IPS-18a (cell line): Measurements from ENCODE around the gene SNAPIN.
A peak's percentile ranks its signal among the peaks of the same experiment; 100 is the strongest.
"Not testable (repeated sequence)": the region's sequence is repeated elsewhere in the genome, so short reads cannot be mapped to it uniquely, and the experiment has no call there.

Experiments used
- H3K27ac ChIP-seq: one replicate; pipeline ENCODE4 v1.5.1; 2013; ENCODE audit warnings: low read length
- H3K27me3 ChIP-seq: one replicate; pipeline ENCODE4 v1.6.1; 2013; ENCODE audit warnings: mild to moderate bottlenecking, low read length; ENCODE audit not compliant: control insufficient read depth, insufficient read depth
- H3K36me3 ChIP-seq: one replicate; pipeline ENCODE4 v1.6.1; 2013; ENCODE audit warnings: low read depth, low read length; ENCODE audit not compliant: control insufficient read depth
- H3K4me1 ChIP-seq: one replicate; pipeline ENCODE4 v1.6.1; 2013; ENCODE audit warnings: low read depth, low read length; ENCODE audit not compliant: control insufficient read depth
- H3K4me3 ChIP-seq: one replicate; pipeline ENCODE4 v1.5.1; 2013; ENCODE audit warnings: low read length
- H3K9ac ChIP-seq: one replicate; pipeline ENCODE4 v1.6.1; 2013; ENCODE audit warnings: mild to moderate bottlenecking, low read length, moderate library complexity
- H3K9me3 ChIP-seq: one replicate; pipeline ENCODE4 v1.6.1; 2013; ENCODE audit warnings: low read depth, low read length; ENCODE audit not compliant: control insufficient read depth

The SNAPIN gene

DNA sequence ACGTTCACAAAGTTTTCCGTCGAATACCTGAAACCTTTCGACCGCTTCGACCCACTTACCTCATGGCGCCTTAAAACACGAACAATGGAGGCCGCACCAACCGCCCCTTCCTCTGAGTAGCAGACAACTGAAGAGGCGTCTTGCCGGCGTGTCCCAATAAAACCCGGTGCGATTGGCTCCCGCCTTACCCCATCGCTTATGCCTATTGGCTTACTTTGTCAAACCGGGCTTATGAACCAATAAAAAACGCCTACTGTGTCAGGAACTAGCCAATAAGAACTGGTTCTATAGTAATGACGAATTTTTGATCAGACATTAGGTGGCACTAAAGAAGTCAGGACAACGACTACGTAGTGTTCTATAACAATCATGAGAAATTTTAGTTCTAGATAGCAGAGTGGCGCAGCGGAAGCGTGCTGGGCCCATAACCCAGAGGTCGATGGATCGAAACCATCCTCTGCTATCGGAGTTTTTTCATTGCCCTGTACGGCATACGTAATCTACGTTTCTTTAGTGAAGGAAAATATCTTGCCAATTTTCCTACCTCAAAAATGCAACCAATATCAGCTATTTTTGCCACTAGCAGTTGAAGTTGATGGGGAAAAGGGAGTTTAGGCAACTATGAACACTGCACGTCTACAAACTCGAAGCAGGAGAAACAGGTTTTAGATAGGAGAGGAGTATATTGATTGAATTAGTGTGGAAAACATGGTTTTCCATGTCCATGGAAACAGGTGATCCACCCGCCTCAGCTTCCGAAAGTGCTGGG is 12.5 kb downstream of the SNAPIN start, which contains the start of gene ILF2:
Gene ILF2, minus strand, starts transcription at position 135 of the 769 bp plus-strand sequence. Its CDS starts 71 bp downstream, at position 64.
- H3K9me3 ChIP-seq: no peaks in the 10 kb centered on the region
- peaks cover 6% of the 10 kb centered on the region for H3K4me1 ChIP-seq
- peak within 1 kb of the TSS; percentile 89 for H3K27ac ChIP-seq
- H3K36me3 ChIP-seq: peaks cover 38% of the 10 kb centered on the region
- no peaks in the 10 kb centered on the region for H3K27me3 ChIP-seq
- H3K9ac ChIP-seq: peak within 1 kb of the TSS; percentile 98
- peak within 1 kb of the TSS; percentile 96 for H3K4me3 ChIP-seq

DNA sequence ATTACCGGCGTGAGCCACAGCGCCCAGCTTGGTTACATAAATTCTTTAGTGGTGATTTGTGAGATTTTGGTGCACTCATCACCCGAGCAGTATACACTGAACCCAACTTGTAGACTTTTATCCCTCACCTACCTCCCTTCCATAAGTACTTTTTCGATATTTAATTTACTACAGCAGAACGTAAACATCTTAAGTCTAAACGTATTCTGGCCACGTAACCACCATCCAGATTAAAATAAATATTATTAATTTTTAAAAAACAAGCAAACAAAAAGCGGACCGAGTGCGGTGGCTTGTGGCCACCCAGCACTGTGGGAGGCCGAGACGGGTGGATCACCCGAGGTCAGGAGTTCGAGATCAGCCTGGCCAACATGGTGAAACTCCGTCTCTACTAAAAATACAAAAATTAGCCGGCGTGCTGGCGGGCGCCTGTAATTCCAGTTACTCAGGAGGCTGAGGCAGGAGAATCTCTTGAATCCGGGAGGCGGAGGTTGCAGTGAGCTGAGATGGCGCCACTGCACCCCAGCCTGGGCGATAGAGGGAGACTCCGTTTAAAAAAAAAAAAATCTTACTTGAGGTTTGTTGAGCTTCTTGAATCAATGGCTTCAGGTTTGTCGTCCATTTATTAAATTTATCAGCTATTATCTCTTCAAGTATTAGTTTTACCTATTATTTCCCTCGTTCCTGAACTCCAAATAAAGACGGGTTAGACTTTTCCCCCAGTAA is 13.3 kb downstream of the SNAPIN start:
- Histone ChIP-seq H3K36me3 (peaks cover 31% of the 10 kb centered on the region), H3K9ac (peak overlapping the region; percentile 75), H3K27ac (peak overlapping the region; percentile 6), H3K4me3 (peak overlapping the region; percentile 59)
- H3K9me3 ChIP-seq, H3K27me3 ChIP-seq, H3K4me1 ChIP-seq: not testable (repeated sequence)

DNA sequence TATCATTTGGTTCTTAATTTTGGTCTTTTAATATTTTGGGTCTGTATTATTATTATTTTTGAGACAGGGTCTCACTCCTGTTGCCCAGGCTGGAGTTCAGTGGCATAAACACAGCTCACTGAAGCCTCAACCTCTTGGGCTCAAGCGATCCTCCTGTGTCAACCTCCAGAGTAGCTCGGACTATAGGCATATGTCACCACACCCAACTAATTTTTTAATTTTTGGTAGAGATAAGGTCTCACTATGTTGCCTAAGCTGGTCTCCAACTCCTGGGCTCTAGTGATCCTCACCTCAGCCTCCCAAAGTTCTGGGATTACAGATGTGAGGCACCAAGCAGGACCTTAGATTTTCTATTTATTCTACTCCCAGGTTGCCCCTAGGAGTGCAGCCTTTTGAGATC is 15.0 kb downstream of the SNAPIN start:
- Histone ChIP-seq H3K27me3 (peaks cover 8% of the 10 kb centered on the region), H3K4me3 (no peak overlapping the region), H3K36me3 (peaks cover 14% of the 10 kb centered on the region), H3K27ac (no peak overlapping the region), H3K9me3 (no peaks in the 10 kb centered on the region), H3K9ac (no peak overlapping the region), H3K4me1 (peaks cover 6% of the 10 kb centered on the region)

DNA sequence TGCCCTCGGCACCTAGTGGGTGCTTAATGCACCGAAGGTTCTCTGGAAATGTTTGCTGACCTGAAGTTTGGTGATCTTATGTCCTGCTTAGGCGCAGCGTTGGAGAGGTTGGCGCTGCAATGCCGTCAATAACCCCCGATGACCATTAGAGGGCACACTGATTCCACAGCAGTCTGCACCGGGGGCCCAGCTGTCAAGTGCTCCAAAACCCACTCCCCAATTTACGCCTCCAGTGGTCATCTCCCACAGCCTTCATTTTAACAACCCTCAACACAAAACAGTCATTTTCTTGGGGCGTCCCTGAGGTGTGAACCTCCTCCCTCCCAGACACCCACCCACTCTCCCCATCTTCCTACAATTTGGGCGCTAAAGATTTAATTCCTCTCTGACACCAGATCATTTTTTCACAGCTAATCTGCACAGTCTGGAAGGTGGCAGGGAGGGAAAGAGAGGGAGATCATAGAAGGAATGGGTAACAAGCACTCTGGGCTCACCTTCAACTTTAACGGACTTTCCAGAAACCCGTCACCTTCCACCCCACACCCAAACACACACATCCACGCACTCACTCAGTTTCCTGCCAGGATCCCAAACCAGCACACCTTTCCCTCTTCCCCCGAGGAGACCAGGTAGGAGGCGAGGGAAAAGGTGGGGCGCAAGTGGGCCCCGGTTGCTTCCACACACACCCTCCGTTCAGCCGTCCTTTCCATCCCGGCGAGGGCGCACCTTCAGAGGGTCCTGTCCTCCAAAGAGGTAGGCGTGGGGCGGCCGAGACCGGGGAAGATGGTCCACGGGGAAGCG is 19.4 kb downstream of the SNAPIN start:
- Histone ChIP-seq H3K9ac (no peak overlapping the region), H3K4me1 (peaks cover 3% of the 10 kb centered on the region), H3K9me3 (no peaks in the 10 kb centered on the region), H3K27me3 (peaks cover 33% of the 10 kb centered on the region), H3K36me3 (no peaks in the 10 kb centered on the region), H3K27ac (no peak overlapping the region), H3K4me3 (peak overlapping the region; percentile 81)

DNA sequence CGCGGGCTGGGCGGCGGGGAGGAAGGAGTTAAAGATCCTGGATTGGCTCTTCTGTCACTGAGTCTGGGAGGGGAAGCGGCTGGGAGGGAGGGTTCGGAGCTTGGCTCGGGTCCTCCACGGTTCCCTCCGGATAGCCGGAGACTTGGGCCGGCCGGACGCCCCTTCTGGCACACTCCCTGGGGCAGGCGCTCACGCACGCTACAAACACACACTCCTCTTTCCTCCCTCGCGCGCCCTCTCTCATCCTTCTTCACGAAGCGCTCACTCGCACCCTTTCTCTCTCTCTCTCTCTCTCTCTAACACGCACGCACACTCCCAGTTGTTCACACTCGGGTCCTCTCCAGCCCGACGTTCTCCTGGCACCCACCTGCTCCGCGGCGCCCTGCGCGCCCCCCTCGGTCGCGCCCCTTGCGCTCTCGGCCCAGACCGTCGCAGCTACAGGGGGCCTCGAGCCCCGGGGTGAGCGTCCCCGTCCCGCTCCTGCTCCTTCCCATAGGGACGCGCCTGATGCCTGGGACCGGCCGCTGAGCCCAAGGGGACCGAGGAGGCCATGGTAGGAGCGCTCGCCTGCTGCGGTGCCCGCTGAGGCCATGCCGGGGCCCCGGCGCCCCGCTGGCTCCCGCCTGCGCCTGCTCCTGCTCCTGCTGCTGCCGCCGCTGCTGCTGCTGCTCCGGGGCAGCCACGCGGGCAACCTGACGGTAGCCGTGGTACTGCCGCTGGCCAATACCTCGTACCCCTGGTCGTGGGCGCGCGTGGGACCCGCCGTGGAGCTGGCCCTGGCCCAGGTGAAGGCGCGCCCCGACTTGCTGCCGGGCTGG is 20.2 kb downstream of the SNAPIN start, which contains the start of gene NPR1:
Gene NPR1, plus strand, starts transcription at position 170 of the 818 bp plus-strand sequence. Its CDS starts 421 bp downstream, at position 591.
- Histone ChIP-seq H3K27me3 (peaks cover 33% of the 10 kb centered on the region), H3K27ac (no peak within 1 kb of the TSS), H3K9me3 (no peaks in the 10 kb centered on the region), H3K9ac (peak within 1 kb of the TSS; percentile 46), H3K4me1 (peaks cover 3% of the 10 kb centered on the region), H3K4me3 (peak within 1 kb of the TSS; percentile 81), H3K36me3 (no peaks in the 10 kb centered on the region)

DNA sequence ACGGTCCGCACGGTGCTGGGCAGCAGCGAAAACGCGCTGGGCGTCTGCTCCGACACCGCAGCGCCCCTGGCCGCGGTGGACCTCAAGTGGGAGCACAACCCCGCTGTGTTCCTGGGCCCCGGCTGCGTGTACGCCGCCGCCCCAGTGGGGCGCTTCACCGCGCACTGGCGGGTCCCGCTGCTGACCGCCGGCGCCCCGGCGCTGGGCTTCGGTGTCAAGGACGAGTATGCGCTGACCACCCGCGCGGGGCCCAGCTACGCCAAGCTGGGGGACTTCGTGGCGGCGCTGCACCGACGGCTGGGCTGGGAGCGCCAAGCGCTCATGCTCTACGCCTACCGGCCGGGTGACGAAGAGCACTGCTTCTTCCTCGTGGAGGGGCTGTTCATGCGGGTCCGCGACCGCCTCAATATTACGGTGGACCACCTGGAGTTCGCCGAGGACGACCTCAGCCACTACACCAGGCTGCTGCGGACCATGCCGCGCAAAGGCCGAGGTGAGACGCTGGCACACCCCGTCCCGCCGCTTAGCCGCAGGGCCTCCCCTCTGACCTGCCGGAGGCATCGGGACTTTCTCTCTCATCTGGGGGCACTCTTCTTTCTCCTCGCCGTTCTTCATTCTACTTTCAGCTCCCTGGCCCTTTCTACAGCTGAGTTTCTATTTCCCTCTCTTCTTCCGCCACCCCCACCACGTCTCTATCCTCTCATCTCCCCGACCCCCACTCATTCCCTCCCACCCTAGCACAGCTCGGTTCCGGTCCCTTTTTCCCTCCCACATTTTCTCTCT is 21.0 kb downstream of the SNAPIN start:
- Histone ChIP-seq H3K4me3 (peak overlapping the region; percentile 81), H3K9ac (peak overlapping the region; percentile 46), H3K27me3 (peaks cover 33% of the 10 kb centered on the region), H3K9me3 (no peaks in the 10 kb centered on the region), H3K4me1 (peaks cover 3% of the 10 kb centered on the region), H3K36me3 (no peaks in the 10 kb centered on the region), H3K27ac (no peak overlapping the region)

DNA sequence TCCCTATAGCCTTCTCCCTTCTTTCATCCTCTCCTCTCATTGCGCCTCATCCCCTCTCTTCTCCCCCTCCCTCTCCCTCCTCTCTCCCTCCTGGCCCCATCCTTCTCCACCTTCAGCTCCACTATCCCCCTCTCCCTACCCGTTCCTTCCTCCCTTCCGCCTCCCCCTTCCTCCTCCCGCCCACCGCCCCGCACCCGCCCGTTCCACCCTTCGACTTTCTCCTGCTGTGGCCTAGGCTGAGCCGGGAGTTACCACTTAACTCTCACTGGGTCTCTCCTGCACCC is 21.6 kb downstream of the SNAPIN start:
- peaks cover 3% of the 10 kb centered on the region for H3K4me1 ChIP-seq
- H3K27me3 ChIP-seq: peaks cover 33% of the 10 kb centered on the region
- no peaks in the 10 kb centered on the region for H3K36me3 ChIP-seq
- H3K27ac ChIP-seq: no peak overlapping the region
- no peaks in the 10 kb centered on the region for H3K9me3 ChIP-seq
- peak overlapping the region; percentile 81 for H3K4me3 ChIP-seq
- peak overlapping the region; percentile 46 for H3K9ac ChIP-seq

DNA sequence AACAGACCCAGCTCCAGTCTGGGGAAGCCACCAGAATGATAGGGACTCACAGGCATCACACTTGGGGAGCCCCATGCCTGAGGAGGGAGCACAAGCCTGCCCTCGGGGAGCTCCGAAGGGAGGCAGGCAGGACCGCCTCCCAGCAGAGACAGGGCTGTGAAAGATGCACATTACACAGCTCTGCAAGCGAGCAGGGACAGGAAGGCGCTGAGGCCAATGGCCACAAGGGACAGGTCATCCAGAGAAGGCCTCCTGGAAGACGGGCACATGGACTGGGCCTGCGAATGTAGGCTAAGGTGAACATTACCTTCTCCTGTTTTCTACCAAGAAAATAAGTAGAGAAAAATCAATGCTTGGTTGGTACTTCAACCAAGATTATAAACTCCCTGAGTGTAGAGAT is 24.2 kb downstream of the SNAPIN start:
- Histone ChIP-seq H3K4me3 (no peak overlapping the region), H3K4me1 (peaks cover 3% of the 10 kb centered on the region), H3K27ac (no peak overlapping the region), H3K9me3 (no peaks in the 10 kb centered on the region), H3K36me3 (peaks cover 8% of the 10 kb centered on the region), H3K9ac (no peak overlapping the region), H3K27me3 (peaks cover 33% of the 10 kb centered on the region)

DNA sequence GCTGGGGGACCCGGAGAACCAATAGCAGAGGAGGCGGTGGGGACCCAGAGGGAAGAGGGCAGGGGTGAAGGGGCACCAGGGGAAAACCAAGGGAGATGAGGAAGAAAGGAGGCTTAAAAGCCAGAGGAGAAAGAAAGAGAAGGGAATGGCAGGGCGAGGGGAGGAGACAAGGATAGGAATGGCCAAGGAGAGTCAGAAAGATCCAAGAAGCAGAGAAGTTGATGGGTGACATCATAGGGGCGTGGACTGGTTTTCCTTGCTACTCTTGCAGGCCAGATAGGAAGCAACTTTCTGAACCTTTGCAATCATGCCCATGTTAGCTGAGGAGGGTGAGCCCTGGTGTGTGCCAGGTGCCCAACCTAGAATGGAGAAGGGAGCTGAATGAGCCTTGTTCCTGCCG is 25.4 kb downstream of the SNAPIN start:
- H3K36me3 ChIP-seq: peaks cover 8% of the 10 kb centered on the region
- H3K27ac ChIP-seq: no peak overlapping the region
- H3K27me3 ChIP-seq: peaks cover 22% of the 10 kb centered on the region
- no peaks in the 10 kb centered on the region for H3K9me3 ChIP-seq
- H3K4me3 ChIP-seq: no peak overlapping the region
- peaks cover 3% of the 10 kb centered on the region for H3K4me1 ChIP-seq
- H3K9ac ChIP-seq: no peak overlapping the region

DNA sequence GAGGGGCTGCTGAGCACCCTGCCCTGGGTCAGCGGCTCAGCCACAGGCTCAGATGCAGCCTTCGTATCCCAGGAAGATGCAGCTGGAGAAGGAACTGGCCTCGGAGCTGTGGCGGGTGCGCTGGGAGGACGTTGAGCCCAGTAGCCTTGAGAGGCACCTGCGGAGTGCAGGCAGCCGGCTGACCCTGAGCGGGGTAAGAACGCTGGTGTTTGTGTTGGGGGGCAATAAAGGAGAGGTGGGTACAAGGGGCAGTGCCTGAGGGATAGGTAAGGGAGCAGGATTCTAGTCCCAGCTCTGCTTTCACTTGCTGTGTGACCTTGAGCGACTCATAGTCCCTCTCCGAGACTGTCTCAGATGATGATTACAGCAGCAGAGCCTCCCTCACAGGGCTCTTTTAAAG is 26.4 kb downstream of the SNAPIN start:
- H3K4me1 ChIP-seq: peaks cover 3% of the 10 kb centered on the region
- H3K9me3 ChIP-seq: no peaks in the 10 kb centered on the region
- H3K27me3 ChIP-seq: peaks cover 11% of the 10 kb centered on the region
- H3K4me3 ChIP-seq: no peak overlapping the region
- peaks cover 8% of the 10 kb centered on the region for H3K36me3 ChIP-seq
- no peak overlapping the region for H3K27ac ChIP-seq
- H3K9ac ChIP-seq: no peak overlapping the region
